ENCODE results near the gene BCL2A1. TPM values are rescaled to one million over a fixed set of nuclear protein-coding genes. Genes with fewer than 3 reads are reported as not detected.

Gene BCL2A1
- polyA plus RNA-seq, 1 donor (not counting 4 experiments of a cell fraction or from before 2014, with no cell fraction given): 0.10 TPM

GRCh38 chr15:79987969-79988368, 17.0 kb upstream of the BCL2A1 start:
- Histone ChIP-seq H3K27ac (ENCODE audit: control insufficient read depth, insufficient read depth, low read length) (no peak overlapping the region), H4K20me1 (ENCODE audit: control insufficient read depth, extremely low read depth, insufficient read depth, low read length) (no peaks in the 10 kb centered on the region), H3K27me3 (ENCODE audit: control insufficient read depth, extremely low read depth, insufficient read depth, low read length) (peaks cover 4% of the 10 kb centered on the region), H3K4me2 (ENCODE audit: control insufficient read depth, extremely low read depth, insufficient read depth, low read depth, low read length) (no peak overlapping the region), H3K36me3 (ENCODE audit: control insufficient read depth in 2 of 2, extremely low read depth in 1 of 2, insufficient read depth in 2 of 2, low read length in 2 of 2) (no peaks in the 10 kb centered on the region), H3K79me2 (ENCODE audit: control insufficient read depth, insufficient read depth, low read length) (no peaks in the 10 kb centered on the region), H3K9me3 (ENCODE audit: control insufficient read depth, low read depth, low read length) (no peaks in the 10 kb centered on the region), H2AFZ (ENCODE audit: control insufficient read depth, low read length) (no peak overlapping the region), H3K9me1 (ENCODE audit: control insufficient read depth, extremely low read depth, insufficient read depth, low read length) (no peaks in the 10 kb centered on the region), H3K4me3 (ENCODE audit: control insufficient read depth in 2 of 3, extremely low read depth in 1 of 3, insufficient read depth in 2 of 3, low read depth in 1 of 3, low read length in 3 of 3) (no peak overlapping the region), H3K4me1 (ENCODE audit: control insufficient read depth, extremely low read depth, insufficient read depth, low read length) (no peaks in the 10 kb centered on the region), H3K9ac (ENCODE audit: control insufficient read depth, extremely low read depth, insufficient read depth, low read length) (no peak overlapping the region)
- no peak for FAIRE-seq
- dilution Hi-C loops (cut with MboI; ENCODE audit: extremely low pct_ligation_motif_present, low sequenced_read_pairs): no loop called here
- no peak for DNase-seq (ENCODE audit: low read depth, low spot score)
- TF ChIP-seq CTCF (optimal IDR thresholded peaks at IDR 0.05 in 1 of 3, IDR thresholded peaks at IDR 0.05 in 1 of 3, conservative IDR thresholded peaks at IDR 0.05 in 1 of 3; ENCODE audit: extremely low read depth in 1 of 3, insufficient read depth in 2 of 3, low read length in 3 of 3): no peak
- no peak for TF ChIP-seq EZH2 (IDR thresholded peaks at IDR 0.05; ENCODE audit: low read length)

GRCh38 chr15:79987569-79987955, 16.6 kb upstream of the BCL2A1 start:
- Histone ChIP-seq H3K9me1 (ENCODE audit: control insufficient read depth, extremely low read depth, insufficient read depth, low read length) (no peaks in the 10 kb centered on the region), H3K36me3 (ENCODE audit: control insufficient read depth in 2 of 2, extremely low read depth in 1 of 2, insufficient read depth in 2 of 2, low read length in 2 of 2) (no peaks in the 10 kb centered on the region), H3K9ac (ENCODE audit: control insufficient read depth, extremely low read depth, insufficient read depth, low read length) (no peak overlapping the region), H3K4me2 (ENCODE audit: control insufficient read depth, extremely low read depth, insufficient read depth, low read depth, low read length) (no peak overlapping the region), H3K79me2 (ENCODE audit: control insufficient read depth, insufficient read depth, low read length) (no peaks in the 10 kb centered on the region), H2AFZ (ENCODE audit: control insufficient read depth, low read length) (no peak overlapping the region), H3K9me3 (ENCODE audit: control insufficient read depth, low read depth, low read length) (no peaks in the 10 kb centered on the region), H3K27ac (ENCODE audit: control insufficient read depth, insufficient read depth, low read length) (no peak overlapping the region), H3K4me3 (ENCODE audit: control insufficient read depth in 2 of 3, extremely low read depth in 1 of 3, insufficient read depth in 2 of 3, low read depth in 1 of 3, low read length in 3 of 3) (no peak overlapping the region), H3K4me1 (ENCODE audit: control insufficient read depth, extremely low read depth, insufficient read depth, low read length) (no peaks in the 10 kb centered on the region), H3K27me3 (ENCODE audit: control insufficient read depth, extremely low read depth, insufficient read depth, low read length) (peaks cover 4% of the 10 kb centered on the region), H4K20me1 (ENCODE audit: control insufficient read depth, extremely low read depth, insufficient read depth, low read length) (no peaks in the 10 kb centered on the region)
- FAIRE-seq (no peak), DNase-seq (ENCODE audit: low read depth, low spot score) (no peak)
- dilution Hi-C loops (cut with MboI; ENCODE audit: extremely low pct_ligation_motif_present, low sequenced_read_pairs): no loop called here
- TF ChIP-seq CTCF (optimal IDR thresholded peaks at IDR 0.05 in 1 of 3, IDR thresholded peaks at IDR 0.05 in 1 of 3, conservative IDR thresholded peaks at IDR 0.05 in 1 of 3; ENCODE audit: extremely low read depth in 1 of 3, insufficient read depth in 2 of 3, low read length in 3 of 3) (no peak), EZH2 (IDR thresholded peaks at IDR 0.05; ENCODE audit: low read length) (no peak)
